DMS153 (cell line): ENCODE data around the gene BIN1.
"Not testable (repeated sequence)": the region's sequence is repeated elsewhere in the genome, so short reads cannot be mapped to it uniquely, and the experiment has no call there.

ENCODE experiments used
- DNase-seq: peaks from one replicate; lab custom pipeline; 2025; lab: John Stamatoyannopoulos, UW

Gene BIN1

GRCh38 chr2:127047716-127048617 lies 59.0 kb downstream of the BIN1 start:
- DNase-seq: no peak

- DNase-seq: no peak
Measured at GRCh38 chr2:127047054-127047453, 59.9 kb downstream of the BIN1 start.

GRCh38 chr2:127046579-127046978 lies 60.4 kb downstream of the BIN1 start:
- no peak for DNase-seq

GRCh38 chr2:127045792-127046501 lies 61.0 kb downstream of the BIN1 start:
- DNase-seq: no peak

GRCh38 chr2:127044977-127045661 lies 61.8 kb downstream of the BIN1 start:
- DNase-seq: no peak

- DNase-seq: no peak
Measured at GRCh38 chr2:127044165-127044718, 62.7 kb downstream of the BIN1 start.

- DNase-seq: no peak
Measured at GRCh38 chr2:127043367-127044164, 63.4 kb downstream of the BIN1 start.

- DNase-seq: no peak
Measured at GRCh38 chr2:127041259-127041970, 65.5 kb downstream of the BIN1 start.

- no peak for DNase-seq
Measured at GRCh38 chr2:127040169-127040568, 66.8 kb downstream of the BIN1 start.

GRCh38 chr2:127039387-127040031 lies 67.4 kb downstream of the BIN1 start:
- no peak for DNase-seq

- no peak for DNase-seq
Measured at GRCh38 chr2:127037476-127037875, 69.5 kb downstream of the BIN1 start.

- DNase-seq: no peak
Measured at GRCh38 chr2:127034883-127035611, 71.9 kb downstream of the BIN1 start.

- DNase-seq: no peak
Measured at GRCh38 chr2:127034051-127034450, 72.9 kb downstream of the BIN1 start.

- no peak for DNase-seq
Measured at GRCh38 chr2:127032621-127033020, 74.3 kb downstream of the BIN1 start.

- no peak for DNase-seq
Measured at GRCh38 chr2:127029350-127030051, 77.5 kb downstream of the BIN1 start.

- DNase-seq: not testable (repeated sequence)
Measured at GRCh38 chr2:127028745-127029144, 78.2 kb downstream of the BIN1 start.

GRCh38 chr2:127027715-127028114 lies 79.2 kb downstream of the BIN1 start:
- no peak for DNase-seq

- peak; percentile 73 for DNase-seq
Measured at GRCh38 chr2:127025359-127026166, 81.4 kb downstream of the BIN1 start.
